HuH-7.5 (cell line): ENCODE measurements around the gene EMC8.
"Not testable (repeated sequence)": the region's sequence is repeated elsewhere in the genome, so short reads cannot be mapped to it uniquely, and the experiment has no call there.

Experiments used
- DNase-seq: peaks from one replicate; pipeline ENCODE4 v3.0.0; 2011; ENCODE audit warnings: low spot score

EMC8 gene

DNA sequence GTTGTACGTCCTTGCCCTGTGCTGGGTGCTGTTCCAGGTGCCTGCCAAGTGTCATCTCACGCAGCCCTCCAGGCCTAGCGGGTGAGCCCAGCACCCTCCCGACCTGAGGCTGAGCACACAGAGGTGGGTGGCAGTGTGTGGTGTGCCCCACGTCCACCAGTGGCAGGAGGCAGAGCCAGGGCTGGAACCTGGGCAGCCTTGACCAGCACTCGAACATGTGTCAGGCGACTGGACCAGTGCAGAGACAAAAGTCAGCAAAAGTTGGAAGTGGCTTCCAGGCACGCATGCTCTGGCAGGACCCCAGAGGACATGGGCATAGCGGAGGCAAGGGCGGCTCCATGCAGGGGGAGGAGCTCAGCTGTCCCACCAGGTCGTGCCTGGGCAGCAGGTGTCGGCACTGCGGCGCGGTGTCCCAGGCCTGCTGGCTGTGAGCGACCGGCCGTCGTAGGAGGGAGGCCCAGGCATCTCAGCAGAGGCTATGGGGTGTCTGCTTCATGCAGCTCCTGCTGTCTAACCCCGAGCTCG lies 35.9 kb upstream of the EMC8 start:
- no peak for DNase-seq

- DNase-seq, result no peak
Observed at GRCh38 chr16:85834741-85835140, 35.4 kb upstream of the EMC8 start.

GRCh38 chr16:85833219-85833920 lies 34.0 kb upstream of the EMC8 start:
- DNase-seq, result no peak

DNA sequence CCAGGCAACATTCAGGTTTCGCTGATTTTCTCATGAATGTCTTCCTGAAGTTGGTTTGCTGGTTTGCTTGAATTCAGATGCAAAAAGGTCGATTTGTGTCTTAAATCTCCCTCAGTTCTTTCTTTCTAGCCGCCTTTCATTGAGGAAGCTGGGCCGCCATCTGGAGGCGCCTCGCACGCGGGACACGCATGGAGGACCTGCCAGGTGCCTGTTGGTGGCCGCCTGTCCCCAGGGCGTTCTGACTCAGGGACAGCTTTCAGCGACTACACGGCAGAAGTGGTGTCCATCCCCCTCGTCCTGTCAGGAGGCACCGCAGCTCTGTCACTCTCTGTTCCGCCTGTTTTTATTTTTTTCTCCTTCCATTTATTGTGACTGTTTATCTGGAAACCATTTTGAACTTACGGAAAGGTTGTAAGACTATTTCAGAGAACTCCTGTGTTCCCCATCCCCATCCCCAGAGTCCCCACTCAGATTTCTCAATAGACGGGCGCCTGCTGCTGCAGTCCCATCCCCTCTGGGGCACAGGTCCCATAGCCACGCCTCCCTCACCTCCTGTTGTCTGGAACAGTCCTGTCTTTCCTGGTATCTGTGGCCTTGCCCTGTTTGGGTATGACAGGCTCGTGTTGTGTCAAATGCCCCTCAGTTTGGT lies 33.4 kb upstream of the EMC8 start:
- no peak for DNase-seq

- no peak for DNase-seq
Observed at GRCh38 chr16:85830821-85831220, 31.5 kb upstream of the EMC8 start.

GRCh38 chr16:85829751-85830445 lies 30.6 kb upstream of the EMC8 start:
- no peak for DNase-seq

- DNase-seq, result no peak
Observed at GRCh38 chr16:85829171-85829719, 29.9 kb upstream of the EMC8 start.

GRCh38 chr16:85828166-85828565 lies 28.8 kb upstream of the EMC8 start:
- no peak for DNase-seq

DNA sequence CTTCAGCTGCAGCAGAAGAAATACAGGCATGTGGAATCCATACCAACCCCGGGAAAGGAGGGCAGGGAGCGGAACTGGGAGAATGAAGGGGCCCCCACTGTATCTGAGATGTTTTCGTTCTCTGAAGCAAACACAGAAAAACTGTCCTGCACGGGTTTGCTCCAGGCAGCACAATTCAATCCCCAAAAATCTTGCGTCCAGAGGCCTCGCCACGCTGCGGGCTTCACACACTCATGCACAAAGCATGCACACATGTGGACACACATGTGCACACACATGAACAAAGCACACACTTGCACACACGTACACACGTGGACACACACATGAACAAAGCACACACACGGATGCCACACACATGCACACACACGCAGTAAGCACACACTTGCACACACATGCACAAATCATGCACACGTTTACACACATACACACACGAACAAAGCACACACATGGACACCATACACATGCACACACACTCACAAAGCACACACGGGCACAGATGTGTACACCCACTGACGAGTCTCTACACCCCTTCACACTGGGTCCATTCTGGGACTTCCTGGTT lies 27.4 kb upstream of the EMC8 start:
- DNase-seq, result no peak

DNA sequence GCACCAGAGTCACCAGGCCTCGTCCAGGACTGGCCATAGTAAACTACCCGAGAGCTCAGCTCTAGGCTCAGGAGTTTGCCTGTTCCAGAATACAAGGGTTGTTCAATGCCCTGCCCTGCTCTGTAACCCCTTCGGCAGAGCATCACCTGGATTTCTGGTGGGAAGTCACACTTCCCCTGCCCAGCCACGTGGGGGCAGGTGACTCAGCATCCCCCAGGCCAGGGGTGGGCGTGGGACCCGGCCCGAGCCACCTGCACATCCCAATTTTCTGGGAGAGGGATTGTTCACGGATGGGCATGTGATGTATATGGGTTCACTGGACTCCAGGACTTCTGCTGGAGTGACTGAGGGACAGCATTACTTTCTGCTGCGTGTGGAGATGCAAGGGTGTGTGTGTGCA lies 26.0 kb upstream of the EMC8 start:
- DNase-seq, result no peak

DNA sequence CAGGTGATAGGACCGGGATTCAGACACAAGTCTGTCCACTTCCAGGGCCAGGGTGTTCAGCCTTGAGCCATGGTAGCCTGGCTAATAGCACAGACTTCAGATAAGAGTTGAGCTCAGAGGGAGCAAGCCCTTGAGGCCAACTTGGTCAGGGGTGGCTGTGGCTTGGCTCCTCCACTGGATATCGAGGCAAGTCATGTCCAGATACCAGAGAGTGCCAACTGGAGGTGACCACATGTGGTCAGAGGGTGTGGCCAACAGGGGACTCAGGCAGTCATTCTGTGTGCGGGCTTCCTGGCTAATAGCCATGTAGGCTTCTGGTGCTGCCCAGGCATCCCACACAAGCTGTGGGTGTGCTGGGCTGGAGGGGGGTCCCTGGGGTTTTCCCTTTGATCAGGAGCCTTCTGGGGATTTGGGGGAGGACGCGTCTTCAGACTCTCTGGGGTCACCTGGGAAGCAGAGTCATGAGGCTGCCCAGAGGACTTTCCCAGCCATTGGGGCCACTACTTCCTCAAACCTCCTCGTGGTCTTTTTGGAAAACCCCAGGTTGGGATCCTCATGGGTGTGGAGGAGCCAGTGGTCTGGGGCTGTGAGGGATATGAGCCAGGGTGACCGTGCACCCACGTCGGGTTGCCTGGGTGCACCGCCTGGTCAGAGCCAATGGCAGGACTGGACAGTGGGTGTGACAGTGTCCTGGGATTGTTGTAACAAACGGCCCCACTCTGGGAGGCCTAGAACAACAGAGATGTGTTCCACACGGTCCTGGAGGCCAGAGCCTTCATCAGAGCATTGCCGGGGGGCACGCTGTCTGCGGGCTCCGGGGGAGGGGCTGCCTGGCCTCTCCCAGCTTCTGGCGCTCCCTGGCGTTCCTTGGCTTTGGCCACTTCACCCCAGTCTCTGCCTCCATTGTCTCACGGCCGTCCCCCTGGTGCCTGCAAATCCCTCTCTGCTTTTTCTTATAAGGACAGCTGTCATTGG lies 25.1 kb upstream of the EMC8 start:
- DNase-seq, result no peak

DNA sequence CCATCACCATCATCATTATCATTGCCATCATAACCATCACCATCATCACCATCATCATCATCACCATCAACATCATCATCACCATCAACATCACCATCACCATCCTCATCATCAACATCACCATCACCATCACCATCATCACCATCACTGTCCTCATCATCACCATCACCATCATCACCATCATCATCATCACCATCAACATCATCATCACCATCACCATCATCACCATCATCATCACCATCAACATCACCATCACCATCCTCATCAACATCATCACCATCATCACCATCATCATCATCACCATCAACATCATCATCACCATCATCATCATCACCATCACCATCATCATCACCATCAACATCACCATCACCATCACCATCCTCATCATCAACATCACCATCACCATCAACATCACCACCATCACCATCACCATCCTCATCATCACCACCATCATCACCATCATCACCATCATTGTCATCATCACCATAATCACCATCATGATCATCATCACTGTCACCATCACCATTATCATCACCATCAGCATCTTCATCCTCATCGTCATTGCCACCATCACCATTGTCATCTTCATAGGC lies 24.1 kb upstream of the EMC8 start:
- no peak for DNase-seq

DNA sequence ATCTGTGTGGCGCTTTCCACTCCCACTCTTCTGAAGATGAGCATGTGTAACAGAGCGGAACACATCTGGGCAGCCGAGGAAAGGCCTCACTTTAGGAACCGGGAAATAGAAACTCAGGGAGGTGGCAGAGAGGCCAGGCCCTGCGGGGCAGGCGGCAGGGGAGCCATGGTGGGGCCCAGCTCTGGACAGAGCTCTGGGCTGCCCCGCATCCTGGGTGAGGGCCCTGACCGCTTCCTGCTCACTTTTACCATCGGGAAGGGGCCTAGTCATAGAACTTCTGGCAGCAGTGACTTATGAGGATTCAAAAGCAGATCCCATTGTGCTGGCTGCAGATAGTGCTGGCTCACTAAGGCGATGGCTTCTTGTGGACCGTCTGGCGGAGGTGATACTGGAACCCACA lies 22.8 kb upstream of the EMC8 start:
- DNase-seq, result no peak

- DNase-seq, result peak; percentile 95
Observed at GRCh38 chr16:85821390-85822135, 22.2 kb upstream of the EMC8 start.

- no peak for DNase-seq
Observed at GRCh38 chr16:85820604-85821372, 21.4 kb upstream of the EMC8 start.

DNA sequence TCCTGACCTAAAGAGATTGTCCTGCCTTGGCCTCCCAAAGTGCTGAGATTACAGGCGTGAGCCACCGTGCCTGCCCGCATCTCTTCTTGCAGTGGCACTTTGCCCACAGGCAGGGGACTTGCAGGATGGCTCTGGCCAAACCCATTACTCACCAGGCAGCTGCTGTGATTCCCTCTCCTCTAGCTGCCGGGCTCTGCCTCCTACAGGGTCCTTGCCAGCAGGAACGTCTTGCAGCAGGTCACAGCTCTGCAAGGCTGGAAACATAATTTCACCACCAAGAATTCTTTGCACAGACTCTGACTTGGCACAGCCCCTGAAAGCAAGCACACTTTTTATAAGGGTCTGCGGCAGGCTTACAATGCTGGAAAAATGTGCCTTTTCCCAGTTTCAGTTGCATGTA lies 20.4 kb upstream of the EMC8 start:
- no peak for DNase-seq

DNA sequence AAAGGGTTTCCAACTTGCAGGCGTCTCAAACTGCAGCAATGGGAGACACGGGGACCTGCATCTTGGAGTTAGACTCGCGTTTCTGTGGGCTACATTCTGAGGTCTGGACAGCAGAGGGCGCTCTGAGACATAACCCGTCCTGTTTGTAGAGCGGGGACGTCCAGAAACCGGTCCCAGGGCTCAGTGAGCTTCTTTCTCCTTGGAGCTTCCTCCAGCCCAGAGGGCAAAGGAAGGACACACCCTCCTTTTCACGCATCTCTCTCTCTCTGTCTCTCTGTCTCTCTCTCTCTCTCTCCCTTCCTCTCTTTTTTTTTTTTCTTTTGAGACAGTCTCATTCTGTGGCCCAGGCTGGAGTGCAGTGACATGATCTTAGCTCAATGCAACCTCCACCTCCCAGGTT lies 19.9 kb upstream of the EMC8 start:
- DNase-seq, result peak; percentile 90

GRCh38 chr16:85817195-85817594 lies 17.9 kb upstream of the EMC8 start:
- DNase-seq, result not testable (repeated sequence)

- DNase-seq, result no peak
Observed at GRCh38 chr16:85816159-85816558, 16.8 kb upstream of the EMC8 start.
